OCI-LY1 (cell line): ENCODE results near the gene GALNT18.

ENCODE experiments used
- CTCF ChIP-seq: fragments of 200-600 bp; sonication (generic), shearing (Covaris generic); IDR thresholded peaks from 2 replicates; pipeline ENCODE4 v1.5.1; 2017; ENCODE audit warnings: mild to moderate bottlenecking, antibody characterized with exemption, low read length, moderate library complexity, mixed read lengths
- EZH2 ChIP-seq: fragments of 200-600 bp; sonication (generic), shearing (Covaris generic); IDR thresholded peaks from 2 replicates; pipeline ENCODE4 v1.8.0; 2017; ENCODE audit warnings: borderline replicate concordance, mixed run types, mild to moderate bottlenecking, antibody characterized with exemption, low read length, moderate library complexity, mixed read lengths

DNA sequence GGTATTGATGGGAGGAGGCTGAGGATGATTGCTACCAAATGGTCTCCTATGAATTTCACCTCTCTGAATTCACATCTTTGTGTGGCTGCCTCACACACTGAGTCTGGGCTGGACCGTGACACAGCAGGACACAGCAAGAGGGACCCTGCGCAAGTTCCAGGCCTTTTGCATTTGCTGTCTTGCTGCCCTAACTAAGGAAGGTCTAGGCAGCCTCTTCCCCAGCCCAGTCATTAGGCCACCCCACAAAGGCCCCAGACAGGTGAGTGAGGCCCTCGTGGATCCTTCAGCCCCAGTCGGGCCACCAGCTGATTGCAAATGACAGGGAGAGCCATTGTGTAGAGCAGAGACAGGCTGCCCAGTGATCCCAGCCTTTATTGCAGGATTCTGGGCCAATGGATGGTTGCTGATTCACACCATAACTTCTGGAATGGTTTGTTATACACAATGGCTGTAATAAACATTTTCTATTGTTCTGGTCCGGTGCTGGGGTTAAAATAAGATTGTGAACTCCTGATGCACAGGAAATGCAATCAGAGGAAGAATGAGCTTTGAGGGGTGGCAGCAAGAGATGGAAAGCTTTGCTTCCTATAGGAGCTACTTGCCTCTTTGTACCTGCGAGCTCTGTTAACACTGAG, 240.2 kb downstream of the GALNT18 start:
- TF ChIP-seq CTCF (no peak), EZH2 (no peak)
